WTC11 (cell line): ENCODE results near the gene GPATCH1.

ENCODE experiments used
- AR ChIP-seq: fragments of 250-450 bp; sonication (Bioruptor Pico); IDR thresholded peaks from 2 replicates; pipeline ENCODE4 v1.9.0; 2021; ENCODE audit warnings: mild to moderate bottlenecking
- ARID4B ChIP-seq: sonication (generic); formaldehyde crosslinking; IDR thresholded peaks from 2 replicates; pipeline ENCODE4 v1.8.0; 2023; ENCODE audit warnings: missing genetic modification reagents, mild to moderate bottlenecking, borderline replicate concordance
- CTCF ChIP-seq: fragments of 200-600 bp; IDR thresholded peaks from 2 replicates; pipeline ENCODE4 v1.8.0; 2022; ENCODE audit warnings: antibody characterized with exemption
- GRHL2 ChIP-seq: fragments of 250-450 bp; sonication (Bioruptor Pico); IDR thresholded peaks from 2 replicates; pipeline ENCODE4 v1.8.0; 2022; ENCODE audit warnings: mild to moderate bottlenecking, moderate library complexity; ENCODE audit not compliant: insufficient replicate concordance, severe bottlenecking
- NFE2L1 ChIP-seq: sonication (generic); formaldehyde crosslinking; IDR thresholded peaks from 2 replicates; pipeline ENCODE4 v1.8.1; 2023; ENCODE audit warnings: missing genetic modification reagents

- TF ChIP-seq NFE2L1 = no peak
- TF ChIP-seq CTCF = no peak
- no peak for TF ChIP-seq ARID4B
- TF ChIP-seq GRHL2 (CRISPR knock-in tag) = no peak
- TF ChIP-seq AR (CRISPR knock-in tag) = no peak
These were observed 37.7 kb downstream of the GPATCH1 start for GRCh38 chr19:33118643-33119042.
